GM21529 (cell line): ENCODE results near the gene MED31.
"Not testable (repeated sequence)": the region's sequence is repeated elsewhere in the genome, so short reads cannot be mapped to it uniquely, and the experiment has no call there.

Experiments
- ATAC-seq: cut with Tn5 transposase; IDR thresholded peaks from one replicate; pipeline ENCODE4 v1.9.1; 2021; ENCODE audit not compliant: unreplicated experiment

MED31 gene

GRCh38 chr17:6655732-6656361 lies 4.4 kb upstream of the MED31 start:
- not testable (repeated sequence) for ATAC-seq

- no peak for ATAC-seq
Observed at GRCh38 chr17:6654841-6655731, 3.7 kb upstream of the MED31 start.

GRCh38 chr17:6651919-6652452 lies 581 bp upstream of the MED31 start:
- peak; percentile 2 for ATAC-seq

GRCh38 chr17:6648181-6648580 lies 3.2 kb downstream of the MED31 start:
- no peak for ATAC-seq

- ATAC-seq: no peak
Observed at GRCh38 chr17:6643451-6644125, 7.8 kb downstream of the MED31 start.

GRCh38 chr17:6642592-6642991 lies 8.8 kb downstream of the MED31 start:
- ATAC-seq: no peak

GRCh38 chr17:6641247-6641863 lies 10.1 kb downstream of the MED31 start:
- peak; percentile 13 for ATAC-seq

- peak; percentile 78 for ATAC-seq
Observed at GRCh38 chr17:6640536-6641246, 10.7 kb downstream of the MED31 start, which contains the start of the genes KIAA0753 and TXNDC17. Gene KIAA0753, minus strand, starts transcription at chr17:6640711. Its CDS starts 5,608 bp downstream, at chr17:6635103. Gene TXNDC17, plus strand, starts transcription at chr17:6641060. Its CDS starts 23 bp downstream, at chr17:6641083.

GRCh38 chr17:6639586-6640535 lies 11.5 kb downstream of the MED31 start:
- ATAC-seq: peak; percentile 16

- ATAC-seq: no peak
Observed at GRCh38 chr17:6639014-6639585, 12.3 kb downstream of the MED31 start.

- no peak for ATAC-seq
Observed at GRCh38 chr17:6638046-6638908, 13.1 kb downstream of the MED31 start.

- no peak for ATAC-seq
Observed at GRCh38 chr17:6637458-6637840, 14.0 kb downstream of the MED31 start.

GRCh38 chr17:6636616-6637457 lies 14.6 kb downstream of the MED31 start:
- ATAC-seq: no peak

- no peak for ATAC-seq
Observed at GRCh38 chr17:6636105-6636504, 15.3 kb downstream of the MED31 start.

- ATAC-seq: no peak
Observed at GRCh38 chr17:6633263-6633662, 18.1 kb downstream of the MED31 start.

- ATAC-seq: no peak
Observed at GRCh38 chr17:6632530-6632929, 18.9 kb downstream of the MED31 start.

GRCh38 chr17:6630390-6630789 lies 21.0 kb downstream of the MED31 start:
- ATAC-seq: no peak
